H1 (cell line): ENCODE measurements around the gene CYP4A22. TPM values are rescaled to one million over a fixed set of nuclear protein-coding genes. Genes with fewer than 3 reads are reported as not detected.

Experiments used
- CTCF ChIA-PET: fragments of 300-600 bp; sonication (Branson Sonifier 250); formaldehyde crosslinking; loops from one replicate; lab custom pipeline; 2021; ENCODE audit not compliant: partially characterized antibody; lab: Charles Lee
- POLR2A ChIA-PET: fragments of 300-600 bp; sonication (Branson Sonifier 250); formaldehyde crosslinking; loops from one replicate; lab custom pipeline; 2021; ENCODE audit warnings: inconsistent platforms; ENCODE audit not compliant: partially characterized antibody; lab: Charles Lee
- DNase-seq, 2 experiments: peaks; one replicate each; pipeline versions ENCODE4 v3.0.0 to v3.0.0-alpha.2; 2010 to 2022; ENCODE audit warnings: low spot score in 2 of 2, low read depth in 1 of 2, mixed read lengths in 1 of 2
- FAIRE-seq: peaks from 2 replicates; lab custom pipeline; 2011; peaks lifted over from hg19 to GRCh38; lab: Jason Lieb, UNC
- H2AFZ ChIP-seq: 2 replicates; pipeline ENCODE4 v1.8.1; 2012; ENCODE audit warnings: low read length, inconsistent platforms
- H2AK5ac ChIP-seq: 2 replicates; pipeline ENCODE4 v1.6.1; 2013; ENCODE audit warnings: low read depth, low read length
- H2BK120ac ChIP-seq: replicated peaks from 2 replicates; pipeline ENCODE3; 2013; ENCODE audit warnings: low read depth, low read length, inconsistent platforms
- H2BK12ac ChIP-seq: 2 replicates; pipeline ENCODE4 v1.6.1; 2013; ENCODE audit warnings: low read depth, low read length
- H2BK15ac ChIP-seq: 2 replicates; pipeline ENCODE4 v1.6.1; 2013; ENCODE audit warnings: low read length
- H2BK20ac ChIP-seq: 2 replicates; pipeline ENCODE4 v1.6.1; 2013; ENCODE audit warnings: low read length
- H2BK5ac ChIP-seq: 2 replicates; pipeline ENCODE4 v1.6.1; 2013; ENCODE audit warnings: low read depth, low read length
- H3K14ac ChIP-seq: 2 replicates; pipeline ENCODE4 v1.6.1; 2013; ENCODE audit warnings: inconsistent platforms; ENCODE audit not compliant: insufficient read length
- H3K18ac ChIP-seq: 2 replicates; pipeline ENCODE4 v1.6.1; 2013; ENCODE audit warnings: low read length; ENCODE audit errors: extremely low read depth
- H3K23ac ChIP-seq: 2 replicates; pipeline ENCODE4 v1.6.1; 2013; ENCODE audit warnings: inconsistent platforms; ENCODE audit not compliant: insufficient read length
- H3K23me2 ChIP-seq: 2 replicates; pipeline ENCODE4 v1.6.1; 2013; ENCODE audit warnings: low read depth, low read length
- H3K27ac ChIP-seq: 2 replicates; pipeline ENCODE4 v1.6.1; 2011; ENCODE audit warnings: low read depth, low read length, inconsistent platforms
- H3K27me3 ChIP-seq, 4 experiments: replicated peaks in 1 of 4; 1 replicate in 1 of 4; 2 replicates in 3 of 4; pipeline versions ENCODE4 v1.6.1 to v1.8.1; 2011 to 2013; ENCODE audit warnings: low read length in 3 of 4, mild to moderate bottlenecking in 3 of 4, inconsistent platforms in 2 of 4, mixed read lengths in 2 of 4, moderate library complexity in 1 of 4; ENCODE audit not compliant: control insufficient read depth in 3 of 4, insufficient read depth in 3 of 4; ENCODE audit errors: extremely low read depth in 1 of 4
- H3K36me3 ChIP-seq, 4 experiments: 2 replicates each; pipeline versions ENCODE4 v1.6.1 to v1.8.1; 2011 to 2013; ENCODE audit warnings: mild to moderate bottlenecking in 4 of 4, low read length in 3 of 4, moderate library complexity in 2 of 4, control low read depth in 1 of 4, inconsistent platforms in 1 of 4; ENCODE audit not compliant: insufficient read depth in 4 of 4, control insufficient read depth in 2 of 4
- H3K4ac ChIP-seq: replicated peaks from 2 replicates; pipeline ENCODE3; 2013; ENCODE audit warnings: low read length, low read depth, mixed read lengths, inconsistent platforms; ENCODE audit not compliant: insufficient read length
- H3K4me1 ChIP-seq, 4 experiments: replicated peaks in 1 of 4; 1 replicate in 1 of 4; 2 replicates in 3 of 4; pipeline versions ENCODE4 v1.6.1 to v1.8.1; 2011 to 2013; ENCODE audit warnings: low read length in 3 of 4, inconsistent platforms in 2 of 4, mixed read lengths in 1 of 4; ENCODE audit not compliant: insufficient read depth in 4 of 4, control insufficient read depth in 3 of 4
- H3K4me2 ChIP-seq, 2 experiments: 2 replicates each; pipeline versions ENCODE4 v1.6.1 to v1.8.1; 2011 to 2013; ENCODE audit warnings: low read depth in 2 of 2, low read length in 2 of 2, control low read depth in 1 of 2, inconsistent platforms in 1 of 2, mild to moderate bottlenecking in 1 of 2; ENCODE audit not compliant: insufficient read depth in 1 of 2
- H3K4me3 ChIP-seq, 4 experiments: fragments of 200-600, 300-600 bp in 1 of 4; sonication (generic), shearing (Covaris generic), sonication (Bioruptor Twin) in 1 of 4; 2 replicates each; pipeline versions ENCODE4 v1.5.1 to v1.8.1; 2011 to 2016; ENCODE audit warnings: low read length in 4 of 4, low read depth in 3 of 4, control low read depth in 2 of 4, inconsistent platforms in 2 of 4, mild to moderate bottlenecking in 2 of 4, mixed read lengths in 1 of 4, moderate library complexity in 1 of 4; ENCODE audit not compliant: insufficient read depth in 2 of 4; ENCODE audit errors: extremely low read depth in 1 of 4
- H3K56ac ChIP-seq: replicated peaks from 2 replicates; pipeline ENCODE3; 2013; ENCODE audit warnings: low read depth, mild to moderate bottlenecking, mixed read lengths, low read length, inconsistent platforms; ENCODE audit not compliant: insufficient read length
- H3K79me1 ChIP-seq: 2 replicates; pipeline ENCODE4 v1.6.1; 2013; ENCODE audit warnings: low read depth, low read length, control low read depth
- H3K79me2 ChIP-seq, 2 experiments: 2 replicates each; pipeline versions ENCODE4 v1.6.1 to v1.8.1; 2012 to 2013; ENCODE audit warnings: low read length in 2 of 2, mild to moderate bottlenecking in 2 of 2, inconsistent platforms in 1 of 2; ENCODE audit not compliant: insufficient read depth in 2 of 2, control insufficient read depth in 1 of 2
- H3K9ac ChIP-seq, 4 experiments: replicated peaks in 1 of 4; 1 replicate in 1 of 4; 2 replicates in 3 of 4; pipeline versions ENCODE4 v1.6.1 to v1.8.1; 2011 to 2013; ENCODE audit warnings: low read depth in 3 of 4, low read length in 3 of 4, control low read depth in 2 of 4, mild to moderate bottlenecking in 2 of 4, moderate library complexity in 2 of 4, inconsistent platforms in 1 of 4; ENCODE audit errors: extremely low read depth in 1 of 4
- H3K9me3 ChIP-seq, 2 experiments: 2 replicates each; pipeline versions ENCODE4 v1.6.1 to v1.8.1; 2012 to 2013; ENCODE audit warnings: mild to moderate bottlenecking in 2 of 2, moderate library complexity in 2 of 2, control low read depth in 1 of 2, inconsistent platforms in 1 of 2, low read depth in 1 of 2, low read length in 1 of 2, mixed read lengths in 1 of 2; ENCODE audit not compliant: insufficient read depth in 2 of 2
- H4K20me1 ChIP-seq, 2 experiments: replicated peaks in 1 of 2; 2 replicates each; pipeline versions ENCODE3 to v1.8.1; 2011 to 2013; ENCODE audit warnings: inconsistent platforms in 2 of 2, low read length in 2 of 2, mild to moderate bottlenecking in 1 of 2; ENCODE audit not compliant: insufficient read depth in 2 of 2, control insufficient read depth in 1 of 2
- H4K5ac ChIP-seq: 2 replicates; pipeline ENCODE4 v1.6.1; 2013; ENCODE audit warnings: low read length, low read depth, mixed read lengths, inconsistent platforms; ENCODE audit not compliant: insufficient read length
- H4K8ac ChIP-seq: 2 replicates; pipeline ENCODE4 v1.8.0; 2013; ENCODE audit warnings: mild to moderate bottlenecking, moderate library complexity, low read length, inconsistent platforms; ENCODE audit not compliant: insufficient read depth; ENCODE audit errors: extremely low read depth
- H4K91ac ChIP-seq: replicated peaks from 2 replicates; pipeline ENCODE3; 2013; ENCODE audit warnings: low read length, mixed read lengths, inconsistent platforms; ENCODE audit not compliant: insufficient read length
- BCL11A ChIP-seq, 2 experiments: IDR thresholded peaks; one replicate each; pipeline ENCODE4 v1.6.1; 2011; ENCODE audit warnings: low read depth in 2 of 2, low read length in 2 of 2, mild to moderate bottlenecking in 2 of 2
- CBX5 ChIP-seq: fragments of 300-800, 300-1000 bp; sonication (generic); IDR thresholded peaks from 2 replicates; pipeline ENCODE4 v1.7.1; 2016; ENCODE audit warnings: antibody characterized with exemption, low read length, low read depth
- FOSL1 ChIP-seq: IDR thresholded peaks from 2 replicates; pipeline ENCODE4 v1.6.1; 2011; ENCODE audit warnings: mild to moderate bottlenecking, low read depth, low read length, moderate library complexity; ENCODE audit not compliant: insufficient read depth
- GTF2F1 ChIP-seq: IDR thresholded peaks from 2 replicates; pipeline ENCODE4 v1.6.1; 2012; ENCODE audit warnings: low read depth, low read length, improper control_type of control experiment, borderline replicate concordance
- HDAC2 ChIP-seq, 2 experiments: fragments of 300-600 bp in 1 of 2; sonication (generic) in 1 of 2; IDR thresholded peaks; 2 replicates each; pipeline ENCODE4 v1.6.1; 2011 to 2012; ENCODE audit warnings: low read depth in 2 of 2, low read length in 2 of 2, mild to moderate bottlenecking in 2 of 2, moderate library complexity in 2 of 2, borderline replicate concordance in 1 of 2, inconsistent platforms in 1 of 2
- SRF ChIP-seq: IDR thresholded peaks from 2 replicates; pipeline ENCODE4 v1.6.1; 2011; ENCODE audit warnings: mild to moderate bottlenecking, low read depth, low read length, moderate library complexity
- WGBS, 2 experiments: shearing (Covaris generic) in 1 of 2; methylation state at CpG; one replicate each; pipeline versions ENCODE4 v1.1.6 to v1.1.7; 2013 to 2015; ENCODE audit warnings: low lambda C conversion rate in 2 of 2, mixed read lengths in 2 of 2, inconsistent platforms in 1 of 2, low coverage in 1 of 2, missing lambda C conversion rate in 1 of 2; ENCODE audit not compliant: insufficient replicate concordance in 2 of 2, insufficient coverage in 1 of 2, insufficient read length in 1 of 2; ENCODE audit errors: extremely low coverage in 1 of 2, missing lambda C conversion rate in 1 of 2; 5-methylcytosine and 5-hydroxymethylcytosine counted together
- polyA plus RNA-seq, 7 experiments: library from polyadenylated mRNA; depleted of rRNA in 3 of 7; stranded (reverse) in 5 of 7; unstranded in 2 of 7; fragments of >200 nt in 5 of 7; fragments of 200-250 nt in 2 of 7; gene quantifications; 1 replicate in 5 of 7; 2 replicates in 1 of 7; 4 replicates in 1 of 7; pipeline versions ENCODE4 v1.2.1 to v1.2.3, GENCODE V29; 2011 to 2013; ENCODE audit warnings: missing spikeins in 2 of 7, mixed read lengths in 2 of 7
- total RNA-seq: library from RNA; stranded (reverse); fragmentation: NEBNext Ultra II Directional; extraction: Animal tissue kit (Norgen Biotek cat#: 25700); gene quantifications from 2 replicates; pipeline ENCODE4 v1.2.1, GENCODE V29; 2021

CYP4A22 gene
- total and polyA plus RNA-seq, 2 of the 8 experiments (the other 6 are each of a cell fraction or from before 2014, with no cell fraction given) = not detected

DNA sequence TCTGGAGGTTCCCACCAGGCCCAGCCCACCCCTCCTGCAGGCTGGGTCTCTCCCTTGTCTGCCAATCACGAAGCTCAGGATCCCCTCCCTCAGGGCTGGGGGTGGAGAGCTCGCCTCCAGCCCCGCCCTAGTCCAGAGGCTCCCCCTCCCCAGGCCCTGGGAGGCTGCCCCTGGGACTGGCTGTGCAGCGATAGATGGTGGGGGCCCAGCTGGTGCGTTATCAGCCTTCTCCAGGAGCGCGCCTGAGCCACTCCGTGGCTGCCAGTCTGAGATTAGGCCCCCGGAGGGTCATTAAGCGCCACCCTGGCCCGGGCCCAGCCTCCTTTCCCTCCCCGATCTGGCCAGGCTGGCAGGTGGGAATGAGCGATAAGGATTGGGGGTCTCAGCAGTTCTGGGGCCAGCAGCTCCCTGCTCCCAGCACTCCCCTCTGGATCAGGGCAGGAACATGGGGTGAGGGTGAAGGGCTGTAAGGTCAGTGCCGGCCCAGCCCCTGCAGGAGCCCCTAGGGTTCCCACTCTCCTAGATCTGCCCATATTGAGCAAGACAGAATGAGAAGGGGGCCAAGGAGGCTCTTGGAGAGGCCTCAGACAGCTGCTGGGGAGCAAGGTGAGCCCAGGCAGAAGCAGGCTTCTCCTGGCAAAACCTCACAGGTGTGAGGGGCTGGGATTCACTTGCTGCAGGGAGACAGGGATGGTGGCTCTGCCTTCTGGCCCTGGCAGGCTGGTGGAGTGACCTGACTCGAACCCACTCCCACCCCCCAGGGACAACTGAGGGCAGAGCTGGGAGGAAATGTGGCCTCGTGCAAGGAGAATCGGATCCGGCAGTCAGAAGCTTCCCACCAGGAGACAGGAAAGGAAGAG, 44.1 kb downstream of the CYP4A22 start:
- H3K18ac ChIP-seq = no peak overlapping the region
- no peak overlapping the region for H3K23ac ChIP-seq
- peaks cover 0 to 10% (median 2%) of the 10 kb centered on the region in 4 experiments; a peak in 4 of 7 replicates for H3K4me1 ChIP-seq
- no peak overlapping the region for H3K4ac ChIP-seq
- no peaks in the 10 kb centered on the region for H3K36me3 ChIP-seq
- peak overlapping the region; percentile 64 for H4K8ac ChIP-seq
- 73% methylated on average over 18 of the region's 18 CpGs; no CpG with 5 or more reads in 1 of the 2 experiments for WGBS, 2 experiments
- no peak overlapping the region; a peak in 1 of 4 replicates for H3K4me2 ChIP-seq
- no peak overlapping the region for H3K9ac ChIP-seq
- H2BK5ac ChIP-seq = no peak overlapping the region
- no peak overlapping the region for H2BK20ac ChIP-seq
- H3K4me3 ChIP-seq = no peak overlapping the region
- FAIRE-seq = no peak
- no peaks in the 10 kb centered on the region for H3K9me3 ChIP-seq
- H2BK12ac ChIP-seq = 0 out of 2 replicates have a peak overlapping the region, but pooled peaks have one; percentile 75
- peaks cover 9% of the 10 kb centered on the region; the same call in 1 of the 2 replicates for H3K23me2 ChIP-seq
- no peak overlapping the region for H3K14ac ChIP-seq
- H4K20me1 ChIP-seq = no peaks in the 10 kb centered on the region
- no peak overlapping the region for H3K27ac ChIP-seq
- H4K91ac ChIP-seq = no peak overlapping the region
- TF ChIP-seq SRF = no peak
- TF ChIP-seq HDAC2 (IDR thresholded peaks at IDR 0.05; ENCODE audit: borderline replicate concordance in 1 of 2, low read depth in 2 of 2, low read length in 2 of 2) = no peak
- TF ChIP-seq FOSL1 = no peak
- no peak for TF ChIP-seq CBX5
- no peak for TF ChIP-seq BCL11A (IDR thresholded peaks at IDR 0.05; ENCODE audit: low read depth in 2 of 2, low read length in 2 of 2)
- TF ChIP-seq GTF2F1 = no peak
- H2AFZ ChIP-seq = 0 out of 2 replicates have a peak overlapping the region, but pooled peaks have one; percentile 29
- ChIA-PET POLR2A (interaction anchor here (1.0 to 1.6 kb wide), 3 partner anchors 9 to 43 kb away, joined by 3 to 5 read pairs (median 3); partner anchors contain the start of gene PDZK1IP1), CTCF (interaction anchor here (0.9 to 14.4 kb wide), 8 partner anchors 11 to 140 kb away, joined by 3 to 207 read pairs (median 3); partner anchors contain the start of gene PDZK1IP1)
- no peak for DNase-seq
- H3K79me1 ChIP-seq = no peaks in the 10 kb centered on the region
- H2BK15ac ChIP-seq = no peak overlapping the region
- no peaks in the 10 kb centered on the region for H3K79me2 ChIP-seq
- no peak overlapping the region for H3K56ac ChIP-seq
- H2BK120ac ChIP-seq = no peak overlapping the region
- no peak overlapping the region for H2AK5ac ChIP-seq
- H4K5ac ChIP-seq = no peak overlapping the region
- H3K27me3 ChIP-seq = peaks cover 0 to 13% (median 12%) of the 10 kb centered on the region in 4 experiments; a peak in 5 of 7 replicates
